ENCODE results near the gene SCG2.

GRCh38 chr2:223558970-223559369, 43.2 kb downstream of the SCG2 start:
- no peak for TF ChIP-seq GATA2 (IDR thresholded peaks at IDR 0.05; ENCODE audit: low read depth, low read length)
- no peak for TF ChIP-seq GATA3 (IDR thresholded peaks at IDR 0.05; ENCODE audit: low read depth, low read length)

Data from SH-SY5Y (cell line).